HepG2 (cell line): ENCODE data around the gene ELP5. TPM values are rescaled to one million over a fixed set of nuclear protein-coding genes. Genes with fewer than 3 reads are reported as not detected.
A peak's percentile ranks its signal among the peaks of the same experiment; 100 is the strongest.

ENCODE experiments used
- AGO2 ChIP-seq: fragments of 200-400 bp; formaldehyde crosslinking; optimal IDR thresholded peaks from 2 replicates; pipeline ENCODE3; 2017; ENCODE audit warnings: mild to moderate bottlenecking, low read depth, low read length, moderate library complexity
- CERS6 ChIP-seq: sonication (generic); formaldehyde crosslinking; IDR thresholded peaks from 2 replicates; pipeline ENCODE4 v1.5.0; 2020; ENCODE audit warnings: missing genetic modification reagents
- HBP1 ChIP-seq: IDR thresholded peaks from 2 replicates; pipeline ENCODE4 v1.6.1; 2016; ENCODE audit warnings: low read depth, control low read depth
- KAT7 ChIP-seq: IDR thresholded peaks from 2 replicates; pipeline ENCODE4 v1.6.1; 2018; ENCODE audit warnings: borderline replicate concordance, missing compliant biosample characterization
- KDM4B ChIP-seq: sonication (generic); formaldehyde crosslinking; IDR thresholded peaks from 2 replicates; pipeline ENCODE4 v1.4.0; 2020; ENCODE audit warnings: missing genetic modification reagents
- MEIS1 ChIP-seq: sonication (generic); formaldehyde crosslinking; IDR thresholded peaks from 2 replicates; pipeline ENCODE4 v1.9.0; 2021; ENCODE audit warnings: mild to moderate bottlenecking, missing genetic modification reagents, moderate library complexity, borderline replicate concordance
- POLR2A ChIP-seq, 2 experiments: IDR thresholded peaks; 2 replicates each; pipeline ENCODE4 v1.6.1; 2011; ENCODE audit warnings: low read depth in 2 of 2, low read length in 2 of 2, mild to moderate bottlenecking in 1 of 2, moderate library complexity in 1 of 2; ENCODE audit not compliant: insufficient read depth in 1 of 2
- POLR2AphosphoS2 ChIP-seq: IDR thresholded peaks from 2 replicates; pipeline ENCODE4 v1.6.1; 2011; ENCODE audit warnings: low read depth, low read length, improper control_type of control experiment
- POLR2G ChIP-seq: fragments of 200-400 bp; formaldehyde crosslinking; IDR thresholded peaks from 2 replicates; pipeline ENCODE4 v1.6.1; 2018; ENCODE audit warnings: mild to moderate bottlenecking, low read depth, low read length, moderate library complexity
- RARA ChIP-seq: IDR thresholded peaks from 2 replicates; pipeline ENCODE4 v1.6.1; 2016; ENCODE audit warnings: missing genetic modification reagents, missing compliant biosample characterization
- RBFOX2 ChIP-seq: fragments of 200-400 bp; formaldehyde crosslinking; IDR thresholded peaks from 2 replicates; pipeline ENCODE4 v1.6.1; 2017; ENCODE audit warnings: low read depth, mild to moderate bottlenecking, low read length
- RXRB ChIP-seq: IDR thresholded peaks from 2 replicates; pipeline ENCODE4 v1.6.1; 2016; ENCODE audit warnings: borderline replicate concordance, missing genetic modification reagents, missing compliant biosample characterization
- SKI ChIP-seq: fragments of 450-650 bp; IDR thresholded peaks from one replicate; pipeline ENCODE4 v1.6.1; 2018; ENCODE audit warnings: mild to moderate bottlenecking; ENCODE audit not compliant: partially characterized antibody
- SOX6 ChIP-seq, 2 experiments: fragments of 450-650 bp in 1 of 2; sonication (generic) in 1 of 2; formaldehyde crosslinking in 1 of 2; IDR thresholded peaks; 2 replicates each; pipeline versions ENCODE4 v1.4.0 to v1.6.1; 2017 to 2020; ENCODE audit warnings: antibody characterized with exemption in 1 of 2, mild to moderate bottlenecking in 1 of 2, missing genetic modification reagents in 1 of 2
- ZHX1 ChIP-seq: sonication (generic); formaldehyde crosslinking; IDR thresholded peaks from 2 replicates; pipeline ENCODE4 v1.8.1; 2022; ENCODE audit warnings: low read depth, mild to moderate bottlenecking, missing genetic modification reagents
- ZNF225 ChIP-seq: sonication (generic); formaldehyde crosslinking; IDR thresholded peaks from 2 replicates; pipeline ENCODE4 v1.4.0; 2020; ENCODE audit warnings: mild to moderate bottlenecking, missing genetic modification reagents
- ZNF292 ChIP-seq: sonication (generic); formaldehyde crosslinking; IDR thresholded peaks from 2 replicates; pipeline ENCODE4 v1.8.1; 2022; ENCODE audit warnings: mild to moderate bottlenecking, low read depth, missing genetic modification reagents, borderline replicate concordance
- ZNF510 ChIP-seq: sonication (generic); formaldehyde crosslinking; IDR thresholded peaks from 2 replicates; pipeline ENCODE4 v1.4.0; 2020; ENCODE audit warnings: low read depth, mild to moderate bottlenecking, missing genetic modification reagents
- ZNF574 ChIP-seq: sonication (generic); formaldehyde crosslinking; IDR thresholded peaks from 2 replicates; pipeline ENCODE4 v1.4.0; 2020; ENCODE audit warnings: missing genetic modification reagents
- ZNF639 ChIP-seq: conservative IDR thresholded peaks from 2 replicates; pipeline ENCODE4 v1.6.1; 2018; ENCODE audit warnings: missing genetic modification reagents
- ZNF782 ChIP-seq: sonication (generic); formaldehyde crosslinking; IDR thresholded peaks from 2 replicates; pipeline ENCODE4 v1.4.0; 2020; ENCODE audit warnings: missing genetic modification reagents, mild to moderate bottlenecking, borderline replicate concordance
- polyA plus RNA-seq, 8 experiments: library from polyadenylated mRNA; depleted of rRNA in 3 of 8; stranded (reverse) in 7 of 8; unstranded in 1 of 8; fragments of >200 nt; fragmentation: Illumina TruSeq in 4 of 8; extraction: Trizol in 4 of 8; gene quantifications; 2 replicates each; pipeline versions ENCODE4 v1.2.1 to v1.2.3, GENCODE V29; 2011 to 2016; ENCODE audit warnings: low read depth in 4 of 8, missing spikeins in 1 of 8, mixed read lengths in 1 of 8; ENCODE audit not compliant: insufficient read depth in 1 of 8
- total RNA-seq, 5 experiments: library from RNA; depleted of rRNA; stranded (reverse); fragments of >200 nt; fragmentation: Illumina TruSeq; extraction: Trizol; gene quantifications; 2 replicates each; pipeline ENCODE4 v1.2.3, GENCODE V29; 2016; ENCODE audit warnings: low read depth in 1 of 5

ELP5 gene
- total and polyA plus RNA-seq, 2 of the 13 experiments (the other 11 are each of a cell fraction or from before 2014, with no cell fraction given) = 67.6 to 69.8 TPM

GRCh38 chr17:7260651-7261378, 8.8 kb downstream of the ELP5 start (continued):
- no peak for TF ChIP-seq KDM4B (CRISPR knock-in tag)
- no peak for TF ChIP-seq SKI
- TF ChIP-seq AGO2 = peak; percentile 87
- TF ChIP-seq RARA (CRISPR knock-in tag) = no peak
- no peak for TF ChIP-seq HBP1
- no peak for TF ChIP-seq POLR2A (IDR thresholded peaks at IDR 0.05; ENCODE audit: insufficient read depth in 1 of 2, low read depth in 2 of 2, low read length in 2 of 2)
- TF ChIP-seq SOX6 (IDR thresholded peaks at IDR 0.05) = no peak
- 0 out of 2 replicates have a peak, but pooled peaks have one; percentile 12 for TF ChIP-seq SOX6 (CRISPR knock-in tag; IDR thresholded peaks at IDR 0.05)
- TF ChIP-seq RBFOX2 = peak; percentile 48
- no peak for TF ChIP-seq ZNF574 (CRISPR knock-in tag)
- no peak for TF ChIP-seq MEIS1
- TF ChIP-seq RXRB (CRISPR knock-in tag) = no peak
- TF ChIP-seq ZNF292 = no peak
- TF ChIP-seq POLR2G = peak; percentile 60; the same call in 1 of the 2 replicates
- no peak for TF ChIP-seq ZNF782 (CRISPR knock-in tag)
- TF ChIP-seq POLR2AphosphoS2 = no peak
- TF ChIP-seq CERS6 = no peak
- no peak for TF ChIP-seq ZNF639 (CRISPR knock-in tag)
- no peak for TF ChIP-seq ZNF225 (CRISPR knock-in tag)
- TF ChIP-seq ZHX1 (CRISPR knock-in tag) = no peak
- no peak for TF ChIP-seq KAT7 (CRISPR knock-in tag)
- TF ChIP-seq ZNF510 (CRISPR knock-in tag) = no peak
